Testis (tissue), 2 donors: ENCODE measurements around the gene BTG1.

Experiments
- POLR2A ChIP-seq: fragments of 450-650 bp; IDR thresholded peaks from one replicate; pipeline ENCODE4 v1.6.1; 2017; ENCODE audit warnings: antibody characterized with exemption, mild to moderate bottlenecking, moderate library complexity
- TF ChIP-seq, protein P1 (sequence below), 3 experiments: fragments of 450-650 bp in 2 of 3; fragments of 200-600 bp in 1 of 3; sonication (generic) in 1 of 3; IDR thresholded peaks; one replicate each; pipeline ENCODE4 v1.5.1; 2016 to 2019; ENCODE audit warnings: antibody characterized with exemption in 3 of 3, mild to moderate bottlenecking in 2 of 3, moderate library complexity in 1 of 3

DNA sequence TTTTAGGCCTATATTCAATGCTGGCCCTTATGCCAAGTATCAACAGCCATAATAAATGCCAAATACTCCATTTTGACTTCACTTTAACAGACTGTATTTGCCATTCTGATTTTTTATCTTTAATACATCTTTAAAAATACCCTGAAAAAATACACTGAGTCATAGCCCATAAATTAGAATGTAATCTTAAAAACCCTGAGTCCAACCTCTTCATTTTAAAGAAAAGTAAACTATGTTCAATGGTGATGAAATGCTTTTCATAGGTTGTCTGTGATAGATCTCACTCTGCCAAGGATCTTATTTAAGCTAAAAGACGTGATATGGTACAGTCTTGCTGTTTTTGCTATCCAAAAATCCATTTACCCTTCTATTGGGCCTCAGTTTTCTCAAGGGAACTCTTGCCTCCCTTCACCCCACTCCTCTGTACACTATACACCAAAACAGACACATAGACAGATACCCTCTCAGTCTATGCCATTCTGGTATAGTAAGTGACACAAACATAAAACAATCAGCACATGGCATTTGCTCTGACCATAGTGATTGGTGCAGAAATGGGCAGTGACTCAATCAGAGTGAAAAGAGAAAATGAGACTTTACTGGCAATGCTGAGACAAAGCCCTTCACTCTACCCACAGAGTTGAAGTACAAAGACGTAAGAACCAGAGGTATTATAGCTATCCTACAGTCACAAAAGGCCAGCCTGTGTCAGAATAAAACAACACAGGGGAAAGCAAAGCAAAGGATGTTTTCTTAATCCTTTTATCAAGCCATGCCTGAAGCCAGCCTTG is 49.1 kb downstream of the BTG1 start:
- TF ChIP-seq, protein P1, sequence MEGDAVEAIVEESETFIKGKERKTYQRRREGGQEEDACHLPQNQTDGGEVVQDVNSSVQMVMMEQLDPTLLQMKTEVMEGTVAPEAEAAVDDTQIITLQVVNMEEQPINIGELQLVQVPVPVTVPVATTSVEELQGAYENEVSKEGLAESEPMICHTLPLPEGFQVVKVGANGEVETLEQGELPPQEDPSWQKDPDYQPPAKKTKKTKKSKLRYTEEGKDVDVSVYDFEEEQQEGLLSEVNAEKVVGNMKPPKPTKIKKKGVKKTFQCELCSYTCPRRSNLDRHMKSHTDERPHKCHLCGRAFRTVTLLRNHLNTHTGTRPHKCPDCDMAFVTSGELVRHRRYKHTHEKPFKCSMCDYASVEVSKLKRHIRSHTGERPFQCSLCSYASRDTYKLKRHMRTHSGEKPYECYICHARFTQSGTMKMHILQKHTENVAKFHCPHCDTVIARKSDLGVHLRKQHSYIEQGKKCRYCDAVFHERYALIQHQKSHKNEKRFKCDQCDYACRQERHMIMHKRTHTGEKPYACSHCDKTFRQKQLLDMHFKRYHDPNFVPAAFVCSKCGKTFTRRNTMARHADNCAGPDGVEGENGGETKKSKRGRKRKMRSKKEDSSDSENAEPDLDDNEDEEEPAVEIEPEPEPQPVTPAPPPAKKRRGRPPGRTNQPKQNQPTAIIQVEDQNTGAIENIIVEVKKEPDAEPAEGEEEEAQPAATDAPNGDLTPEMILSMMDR (IDR thresholded peaks at IDR 0.05), result no peak
- no peak for TF ChIP-seq POLR2A
